B cell (primary cell): ENCODE results near the gene ALPK3.

Experiments
- EZH2 ChIP-seq: IDR thresholded peaks from 2 replicates; pipeline ENCODE4 v1.6.1; 2012; ENCODE audit warnings: borderline replicate concordance, low read depth, mild to moderate bottlenecking, moderate library complexity, low read length; ENCODE audit not compliant: insufficient read depth, poor library complexity, severe bottlenecking
- TF ChIP-seq, protein P1 (sequence below): fragments of 200-600 bp; IDR thresholded peaks from one replicate; pipeline ENCODE4 v1.8.0; 2022; ENCODE audit warnings: antibody characterized with exemption, mild to moderate bottlenecking

GRCh38 chr15:84798436-84798946 is 18.7 kb upstream of the ALPK3 start:
- TF ChIP-seq EZH2, result no peak
- TF ChIP-seq, protein P1, sequence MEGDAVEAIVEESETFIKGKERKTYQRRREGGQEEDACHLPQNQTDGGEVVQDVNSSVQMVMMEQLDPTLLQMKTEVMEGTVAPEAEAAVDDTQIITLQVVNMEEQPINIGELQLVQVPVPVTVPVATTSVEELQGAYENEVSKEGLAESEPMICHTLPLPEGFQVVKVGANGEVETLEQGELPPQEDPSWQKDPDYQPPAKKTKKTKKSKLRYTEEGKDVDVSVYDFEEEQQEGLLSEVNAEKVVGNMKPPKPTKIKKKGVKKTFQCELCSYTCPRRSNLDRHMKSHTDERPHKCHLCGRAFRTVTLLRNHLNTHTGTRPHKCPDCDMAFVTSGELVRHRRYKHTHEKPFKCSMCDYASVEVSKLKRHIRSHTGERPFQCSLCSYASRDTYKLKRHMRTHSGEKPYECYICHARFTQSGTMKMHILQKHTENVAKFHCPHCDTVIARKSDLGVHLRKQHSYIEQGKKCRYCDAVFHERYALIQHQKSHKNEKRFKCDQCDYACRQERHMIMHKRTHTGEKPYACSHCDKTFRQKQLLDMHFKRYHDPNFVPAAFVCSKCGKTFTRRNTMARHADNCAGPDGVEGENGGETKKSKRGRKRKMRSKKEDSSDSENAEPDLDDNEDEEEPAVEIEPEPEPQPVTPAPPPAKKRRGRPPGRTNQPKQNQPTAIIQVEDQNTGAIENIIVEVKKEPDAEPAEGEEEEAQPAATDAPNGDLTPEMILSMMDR, result no peak
